GM21515 (cell line): ENCODE results near the gene MEX3D.
A peak's percentile ranks its signal among the peaks of the same experiment; 100 is the strongest.

Source experiments
- ATAC-seq: cut with Tn5 transposase; IDR thresholded peaks from one replicate; pipeline ENCODE4 v1.9.1; 2021; ENCODE audit not compliant: unreplicated experiment

MEX3D gene

GRCh38 chr19:1568320-1569019, at the start of gene MEX3D:
Gene MEX3D, minus strand, starts transcription at chr19:1568325. Its CDS starts 267 bp downstream, at chr19:1568058.
- ATAC-seq = no peak

GRCh38 chr19:1616875-1617274, 48.8 kb upstream of the MEX3D start:
- no peak for ATAC-seq

GRCh38 chr19:1616396-1616795, 48.3 kb upstream of the MEX3D start:
- no peak for ATAC-seq

GRCh38 chr19:1615156-1615765, 47.1 kb upstream of the MEX3D start:
- no peak for ATAC-seq

- ATAC-seq = no peak
Observed at GRCh38 chr19:1613808-1614570, 45.9 kb upstream of the MEX3D start.

DNA sequence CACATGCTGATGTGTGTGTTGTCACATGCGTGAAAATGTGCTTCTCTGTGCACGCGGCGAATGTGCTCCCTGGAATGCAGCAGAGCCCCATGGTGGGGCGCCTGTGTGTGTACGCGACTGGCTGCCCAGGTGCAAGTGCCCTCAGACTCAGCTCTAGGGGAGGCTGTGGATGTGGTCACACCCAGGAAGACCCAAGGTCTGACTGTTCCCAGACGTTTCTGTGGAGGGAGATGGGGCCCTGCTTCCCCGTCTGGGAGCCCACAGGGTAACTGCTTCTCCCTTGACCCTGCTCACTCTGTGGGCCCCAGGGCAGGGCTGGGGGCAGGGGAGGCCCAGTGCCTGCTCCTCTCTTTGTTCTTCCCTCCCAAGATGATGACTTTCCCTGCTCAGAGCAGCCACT, 45.0 kb upstream of the MEX3D start:
- no peak for ATAC-seq

DNA sequence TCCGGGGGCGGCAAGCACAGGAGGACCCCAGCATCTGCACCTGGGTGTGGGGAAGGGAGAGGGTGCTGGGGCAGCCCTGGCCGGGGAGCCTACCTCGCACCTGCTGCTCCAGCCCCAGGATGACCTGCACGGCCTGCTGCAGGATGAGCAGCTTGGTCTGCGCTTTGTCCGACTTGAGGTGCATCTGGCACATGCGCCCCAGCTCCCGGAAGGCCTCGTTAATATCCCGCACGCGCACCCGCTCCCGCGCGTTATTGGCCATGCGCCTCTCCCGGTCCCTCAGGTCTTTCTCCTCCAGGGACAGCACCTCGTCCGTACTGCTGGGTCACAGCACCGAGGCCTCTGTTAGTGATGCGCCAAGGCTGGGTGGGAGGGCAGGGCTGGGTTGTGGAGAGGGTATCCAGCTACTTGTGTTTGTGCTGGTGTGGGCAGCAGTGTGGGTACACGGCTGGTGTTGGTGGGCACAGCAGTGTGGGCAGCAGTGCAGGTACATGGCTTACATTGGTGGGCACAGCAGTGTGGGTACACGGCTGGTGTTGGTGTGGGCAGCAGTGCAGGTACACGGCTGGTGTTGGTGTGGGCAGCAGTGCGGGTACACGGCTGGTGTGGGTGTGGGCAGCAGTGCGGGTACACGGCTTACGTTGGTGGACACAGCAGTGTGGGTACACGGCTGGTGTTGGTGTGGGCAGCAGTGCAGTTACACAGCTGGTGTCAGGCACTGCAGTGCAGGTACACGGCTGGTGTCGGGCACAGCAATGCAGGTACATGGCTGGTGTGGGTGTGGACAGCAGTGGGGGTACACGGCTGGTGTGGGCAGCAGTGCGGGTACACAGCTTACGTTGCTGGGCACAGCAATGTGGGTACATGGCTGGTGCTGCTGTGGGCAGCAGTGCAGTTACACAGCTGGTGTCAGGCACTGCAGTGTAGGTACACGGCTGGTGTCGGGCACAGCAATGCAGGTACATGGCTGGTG, 44.3 kb upstream of the MEX3D start:
- ATAC-seq = no peak

DNA sequence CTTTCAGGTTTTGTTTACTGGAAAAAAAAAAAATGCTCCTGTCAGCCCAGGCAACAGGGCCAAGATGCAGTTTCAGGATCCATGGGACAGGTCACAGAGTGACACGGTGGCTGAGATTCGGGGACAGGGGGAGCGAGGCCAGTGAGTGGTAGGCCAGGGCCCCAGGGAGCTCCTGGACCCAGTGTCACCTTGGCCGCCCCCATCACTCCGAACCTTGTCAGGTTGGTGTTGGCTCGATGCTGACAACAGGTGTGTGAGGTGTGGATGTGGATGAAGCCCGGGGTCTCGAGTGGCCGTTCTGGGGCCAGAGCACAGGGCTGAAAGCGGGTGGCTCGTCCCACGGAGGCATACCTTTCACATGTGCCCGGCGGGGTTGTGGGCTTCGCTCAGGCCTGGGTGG, 43.2 kb upstream of the MEX3D start:
- ATAC-seq = no peak

DNA sequence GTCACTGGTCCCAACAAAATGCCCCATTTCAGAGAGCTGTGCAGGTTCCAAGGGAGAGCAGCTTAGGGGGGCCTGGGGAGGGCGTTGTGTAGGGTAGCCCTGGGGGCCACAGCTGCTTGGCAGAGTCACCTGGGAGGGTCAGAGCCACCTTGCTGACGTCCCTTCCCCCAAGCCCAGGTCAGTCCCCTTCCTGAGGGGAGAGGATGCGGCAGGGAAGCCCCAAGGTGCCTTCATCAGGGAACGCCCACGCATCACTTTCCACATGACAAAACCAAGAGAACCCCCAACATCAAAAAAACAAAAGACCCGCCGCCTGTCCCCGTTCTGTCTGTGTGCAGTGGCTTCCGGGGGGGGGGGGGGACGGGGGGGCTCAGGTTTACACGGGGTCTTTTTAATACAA, 42.5 kb upstream of the MEX3D start:
- ATAC-seq = no peak

DNA sequence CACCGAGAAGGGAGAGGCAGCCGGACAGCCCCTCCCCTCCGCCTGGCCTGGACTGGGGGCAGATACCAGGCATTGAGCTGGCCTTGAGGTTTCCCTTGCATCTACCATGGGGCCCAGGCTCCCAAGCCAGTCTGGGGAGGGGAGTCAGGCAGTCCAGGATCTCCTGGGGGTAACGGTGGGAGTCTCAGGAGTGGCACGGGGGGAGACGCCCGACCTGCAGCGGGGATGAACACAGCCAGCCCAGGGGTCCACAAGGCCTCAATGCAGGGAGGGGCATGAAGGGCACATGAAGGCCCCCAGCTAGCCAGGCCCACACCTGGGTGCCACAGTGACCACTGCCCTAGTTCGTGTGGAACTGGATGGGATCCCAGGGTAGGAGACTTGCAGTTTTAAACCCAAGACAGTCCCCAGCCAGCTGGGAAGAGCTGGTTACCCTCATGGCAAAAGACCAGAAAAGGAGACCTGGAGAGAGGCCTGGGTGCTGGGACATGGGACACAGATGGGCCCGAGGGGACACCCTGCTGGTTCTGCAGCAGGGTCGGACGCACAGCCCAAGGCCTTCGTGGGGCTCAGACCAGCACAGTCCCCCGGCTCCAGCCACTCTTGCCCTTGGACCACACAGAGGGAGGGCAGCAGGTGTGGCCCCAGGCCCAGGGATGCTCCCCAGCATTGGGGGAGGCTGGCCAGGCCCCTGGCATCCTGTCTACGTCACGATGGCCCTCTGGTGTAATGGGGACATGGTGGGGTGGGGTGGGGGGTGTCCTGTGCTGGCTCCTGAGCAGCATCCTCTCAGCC, 41.8 kb upstream of the MEX3D start:
- ATAC-seq = no peak

DNA sequence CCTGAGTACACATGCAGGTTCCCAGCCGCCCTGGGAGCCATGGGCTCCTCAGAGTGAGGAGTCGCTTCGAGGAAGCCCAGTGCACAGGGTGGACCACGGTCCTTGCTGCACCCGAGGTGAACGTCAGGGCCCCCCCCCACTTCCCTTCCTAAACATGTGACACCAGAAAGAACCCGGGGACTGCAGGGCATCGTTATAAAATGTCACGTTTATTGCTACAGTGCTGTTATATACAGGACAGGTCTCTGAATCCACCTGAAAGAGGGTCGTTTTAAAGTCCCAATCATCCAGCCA, 40.9 kb upstream of the MEX3D start:
- ATAC-seq = no peak

DNA sequence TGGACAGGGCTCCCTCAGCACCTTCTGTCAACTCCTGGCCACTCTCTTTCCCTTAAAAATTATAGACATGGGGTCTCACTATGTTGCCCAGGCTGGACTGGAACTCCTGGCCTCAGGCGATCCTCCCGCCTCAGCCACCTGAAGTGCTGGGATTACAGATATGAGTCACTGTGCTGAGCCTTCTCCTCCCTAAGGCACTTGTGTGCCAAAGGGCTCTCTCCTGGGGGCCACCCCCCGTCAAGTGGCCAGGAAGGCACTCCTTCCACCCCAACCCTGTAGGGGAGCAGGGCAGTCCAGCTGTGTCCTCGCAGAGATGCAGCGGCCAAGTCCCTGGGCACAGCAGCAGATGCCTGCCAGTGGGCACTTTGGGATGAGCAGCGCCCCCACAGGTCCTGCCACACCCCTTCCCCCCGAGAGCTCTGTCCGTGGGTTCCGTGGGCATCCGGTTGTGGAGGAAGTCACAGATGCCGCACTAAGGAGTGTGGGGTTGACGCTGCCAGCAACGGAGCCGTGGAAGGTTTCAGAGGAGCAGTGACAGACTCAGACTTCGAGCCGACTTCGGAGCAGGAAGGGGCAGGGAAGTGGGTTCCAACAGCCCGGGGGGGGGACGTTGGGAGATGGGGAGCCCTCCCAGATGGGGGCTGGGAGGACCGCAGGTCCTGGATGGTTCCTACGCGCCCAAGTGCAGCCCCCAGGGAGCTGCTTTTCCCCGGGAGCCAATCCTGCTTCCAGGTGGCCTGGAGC, 40.4 kb upstream of the MEX3D start:
- no peak for ATAC-seq

- no peak for ATAC-seq
Observed at GRCh38 chr19:1606138-1606651, 38.1 kb upstream of the MEX3D start.

GRCh38 chr19:1605236-1606137, 37.4 kb upstream of the MEX3D start, which contains the start of gene UQCR11:
Gene UQCR11, minus strand, starts transcription at chr19:1605462. Its CDS starts 53 bp downstream, at chr19:1605409.
- ATAC-seq = peak; percentile 74

DNA sequence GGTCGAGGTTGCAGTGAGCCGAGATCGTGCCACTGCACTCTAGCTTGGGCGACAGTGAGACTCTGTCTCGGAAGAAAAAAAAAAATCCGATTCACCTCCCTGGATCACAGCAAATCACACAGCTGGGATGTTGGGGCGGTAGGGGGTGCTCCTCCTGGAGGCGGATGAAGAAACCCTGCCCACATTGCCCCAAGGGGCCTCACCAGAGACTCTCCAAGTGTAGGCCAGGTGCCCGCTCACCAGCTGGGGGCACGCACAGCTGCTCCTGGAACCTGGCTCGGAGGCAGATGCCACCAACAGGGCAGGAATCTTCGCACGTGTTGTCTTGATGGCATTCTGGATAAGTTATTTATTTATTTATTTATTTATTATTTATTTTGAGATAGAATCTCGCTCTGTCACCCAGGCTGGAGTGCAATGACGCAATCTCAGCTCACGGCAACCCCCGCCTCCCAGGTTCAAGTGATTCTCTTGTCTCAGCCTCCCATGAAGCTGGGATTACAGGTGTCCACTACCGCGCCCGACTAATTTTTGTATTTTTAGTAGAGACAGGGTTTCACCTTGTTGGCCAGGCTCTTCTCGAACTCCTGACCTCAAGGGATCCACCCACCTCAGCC, 34.1 kb upstream of the MEX3D start:
- ATAC-seq = no peak

DNA sequence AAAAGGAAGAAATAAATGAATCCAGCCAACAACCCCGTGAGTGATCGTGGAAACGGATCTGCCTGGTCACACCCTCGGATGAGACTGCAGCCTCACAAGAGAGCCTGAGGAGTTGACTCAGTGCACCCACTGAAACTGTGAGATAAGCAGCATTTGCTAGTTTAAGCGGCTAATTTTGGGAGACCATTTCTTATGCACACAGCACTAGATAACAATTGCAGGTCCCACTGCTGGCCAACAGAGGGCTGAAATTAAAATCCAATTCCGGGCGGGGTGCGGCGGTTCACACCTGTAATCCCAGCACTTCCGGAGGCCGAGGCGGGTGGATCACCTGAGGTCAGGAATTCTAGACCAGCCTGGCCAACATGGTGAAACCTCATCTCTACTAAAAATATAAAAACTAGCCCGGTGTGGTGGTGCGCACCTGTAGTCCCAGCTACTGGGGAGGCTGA, 33.5 kb upstream of the MEX3D start:
- no peak for ATAC-seq

- ATAC-seq = no peak
Observed at GRCh38 chr19:1599460-1599846, 31.3 kb upstream of the MEX3D start.
